ENCODE data around the gene ATF6.

Gene ATF6

GRCh38 chr1:161999301-162000052 is 233.4 kb downstream of the ATF6 start:
- DNase-seq (ENCODE audit: low spot score), result no peak

- DNase-seq (ENCODE audit: low spot score), result no peak
Observed at GRCh38 chr1:162000053-162000420, 233.9 kb downstream of the ATF6 start.

GRCh38 chr1:162003061-162003829 is 237.1 kb downstream of the ATF6 start:
- no peak for DNase-seq (ENCODE audit: low spot score)

- no peak for DNase-seq (ENCODE audit: low spot score)
Observed at GRCh38 chr1:162003830-162004215, 237.7 kb downstream of the ATF6 start.

GRCh38 chr1:162004441-162004950 is 238.4 kb downstream of the ATF6 start:
- no peak for DNase-seq (ENCODE audit: low spot score)

DNA sequence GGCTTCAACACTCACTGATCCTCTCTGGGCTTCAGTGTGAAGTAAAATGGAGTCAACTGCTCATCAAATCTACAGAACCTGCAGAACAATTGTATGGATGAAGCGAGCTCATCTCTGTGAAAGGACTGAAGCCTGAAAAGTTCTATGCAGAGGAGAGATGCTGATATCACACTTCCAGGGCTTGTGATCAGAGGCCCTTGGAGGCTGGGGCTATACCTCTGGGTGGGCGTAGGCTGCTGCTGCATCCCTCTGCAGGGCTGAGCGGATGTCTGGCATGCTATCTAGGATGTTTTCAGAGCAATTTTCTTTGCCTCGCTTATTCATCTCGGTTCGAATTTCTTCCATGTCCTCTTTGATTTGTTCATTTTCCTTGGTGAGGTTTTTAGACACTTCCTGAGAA is 240.0 kb downstream of the ATF6 start:
- DNase-seq (ENCODE audit: low spot score), result no peak

DNA sequence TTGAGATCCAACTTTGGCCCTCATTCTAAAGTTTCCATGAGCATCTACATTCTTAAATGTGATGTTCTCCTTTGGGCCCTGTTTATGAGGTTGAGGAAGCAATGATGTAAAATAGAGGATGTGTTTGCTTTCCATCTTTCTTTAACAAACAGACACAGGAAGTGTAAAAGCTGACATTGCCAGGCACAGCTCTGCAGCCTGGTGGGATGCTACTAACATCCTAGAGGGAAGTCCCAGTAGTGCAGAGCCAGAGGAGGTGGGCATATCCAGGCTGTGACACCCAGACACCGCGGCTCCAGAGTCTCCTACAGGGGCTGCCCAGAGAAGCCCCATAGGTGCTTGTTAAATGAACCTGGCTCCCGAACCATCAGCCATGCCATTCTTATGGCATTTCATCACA is 241.3 kb downstream of the ATF6 start:
- DNase-seq (ENCODE audit: low spot score), result no peak

GRCh38 chr1:162008799-162009198 is 242.7 kb downstream of the ATF6 start:
- DNase-seq (ENCODE audit: low spot score), result no peak

GRCh38 chr1:162009501-162010174 is 243.5 kb downstream of the ATF6 start:
- DNase-seq (ENCODE audit: low spot score), result no peak

DNA sequence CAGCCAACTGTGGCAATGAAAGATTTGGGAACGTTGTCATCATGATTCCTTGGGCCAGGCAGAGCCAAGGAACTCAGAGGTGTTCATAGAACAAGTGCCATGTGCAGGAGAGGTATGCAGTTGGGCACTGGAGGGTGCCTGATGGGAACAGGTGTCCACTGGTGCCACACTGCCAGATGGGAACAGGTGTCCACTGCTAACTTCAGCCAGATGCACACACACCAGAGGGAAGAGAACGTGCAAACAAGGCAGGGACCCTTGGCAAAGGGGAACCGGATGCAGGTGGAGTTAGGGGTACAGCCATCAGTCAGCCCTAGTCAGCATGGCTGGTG is 244.0 kb downstream of the ATF6 start:
- no peak for DNase-seq (ENCODE audit: low spot score)

- no peak for DNase-seq (ENCODE audit: low spot score)
Observed at GRCh38 chr1:162011337-162012012, 245.4 kb downstream of the ATF6 start.

- no peak for DNase-seq (ENCODE audit: low spot score)
Observed at GRCh38 chr1:162013289-162013688, 247.2 kb downstream of the ATF6 start.

Measured in RKO (cell line).